GM12878 (cell line): ENCODE measurements around the gene ADGRD1. TPM values are rescaled to one million over a fixed set of nuclear protein-coding genes. Genes with fewer than 3 reads are reported as not detected.

ENCODE experiments used
- ATAC-seq: fragments of 200-7000 bp; cut with Tn5 transposase; 3 replicates; pipeline ENCODE4 v1.9.1; 2020; ENCODE audit warnings: mild to moderate bottlenecking, moderate library complexity
- BruUV-seq: library from RNA; stranded (reverse); fragments of 400-500 nt; replicated peaks from 2 replicates; lab custom pipeline; 2021; lab: Mats Ljungman, UMichigan
- CTCF ChIA-PET: fragments of 300-600 bp; sonication (Branson Sonifier 250); formaldehyde crosslinking; extraction: SDS; loops from one replicate; lab custom pipeline; 2021; ENCODE audit warnings: inconsistent platforms; lab: Yijun Ruan, JAX
- POLR2A ChIA-PET: fragments of 350-600 bp; formaldehyde crosslinking; extraction: SDS; loops from one replicate; lab custom pipeline; 2021; ENCODE audit warnings: inconsistent platforms; lab: Charles Lee
- RAD21 ChIA-PET: fragments of 300-600 bp; sonication (Branson Sonifier 250); formaldehyde crosslinking; loops from one replicate; lab custom pipeline; 2023; ENCODE audit warnings: antibody characterized with exemption; ENCODE audit not compliant: unreplicated experiment; lab: Charles Lee
- SMC1A ChIA-PET: fragments of 300-600 bp; sonication (Branson Sonifier 250); formaldehyde crosslinking; loops from one replicate; lab custom pipeline; 2023; ENCODE audit not compliant: unreplicated experiment, uncharacterized antibody; lab: Charles Lee
- DNase-seq: peaks from one replicate; pipeline ENCODE4 v3.0.0-alpha.2; 2011; ENCODE audit warnings: low read depth, low spot score
- FAIRE-seq: peaks from 3 replicates; lab custom pipeline; 2011; peaks lifted over from hg19 to GRCh38; lab: Jason Lieb, UNC
- H2AFZ ChIP-seq: 2 replicates; pipeline ENCODE4 v1.6.0; 2011; ENCODE audit warnings: low read depth, low read length, control low read depth; ENCODE audit not compliant: control insufficient read depth
- H3K27ac ChIP-seq: 2 replicates; pipeline ENCODE4 v1.5.1; 2011; ENCODE audit warnings: control low read depth; ENCODE audit not compliant: control insufficient read depth, insufficient read depth
- H3K27me3 ChIP-seq, 2 experiments: replicated peaks in 1 of 2; 2 replicates each; pipeline versions ENCODE4 v1.6.0 to v1.6.1; 2011; ENCODE audit warnings: low read length in 1 of 2; ENCODE audit not compliant: control insufficient read depth in 2 of 2, insufficient read depth in 2 of 2
- H3K36me3 ChIP-seq, 2 experiments: 2 replicates each; pipeline ENCODE4 v1.5.1; 2011; ENCODE audit warnings: low read length in 1 of 2; ENCODE audit not compliant: control insufficient read depth in 2 of 2, insufficient read depth in 2 of 2
- H3K4me1 ChIP-seq: 2 replicates; pipeline ENCODE4 v1.6.1; 2011; ENCODE audit warnings: mild to moderate bottlenecking, low read length, moderate library complexity, mixed read lengths; ENCODE audit not compliant: control insufficient read depth, insufficient read depth
- H3K4me2 ChIP-seq: 2 replicates; pipeline ENCODE4 v1.6.0; 2011; ENCODE audit warnings: control low read depth; ENCODE audit not compliant: control insufficient read depth, insufficient read depth
- H3K4me3 ChIP-seq: fragments of 200-600 bp; sonication (generic); 2 replicates; pipeline ENCODE4 v1.5.1; 2016
- H3K79me2 ChIP-seq: 2 replicates; pipeline ENCODE4 v1.6.0; 2011; ENCODE audit warnings: low read length; ENCODE audit not compliant: control insufficient read depth, insufficient read depth
- H3K9ac ChIP-seq: 2 replicates; pipeline ENCODE4 v1.8.0; 2011; ENCODE audit warnings: low read length, control low read depth, mixed read lengths; ENCODE audit not compliant: control insufficient read depth, insufficient read depth
- H3K9me3 ChIP-seq: replicated peaks from 3 replicates; pipeline ENCODE4 v1.5.1; 2011; ENCODE audit warnings: mild to moderate bottlenecking, low read length; ENCODE audit not compliant: control insufficient read depth, insufficient read depth
- H4K20me1 ChIP-seq: 2 replicates; pipeline ENCODE4 v1.6.0; 2011; ENCODE audit not compliant: control insufficient read depth, insufficient read depth
- ESRRA ChIP-seq: IDR thresholded peaks from 2 replicates; pipeline ENCODE4 v1.6.1; 2012; ENCODE audit warnings: mild to moderate bottlenecking, low read length, improper control_type of control experiment
- HCFC1 ChIP-seq: fragments of 150-350 bp; IDR thresholded peaks from 2 replicates; pipeline ENCODE4 v1.6.1; 2014; ENCODE audit warnings: low read length
- NFXL1 ChIP-seq: fragments of 450-650 bp; IDR thresholded peaks from 2 replicates; pipeline ENCODE4 v1.6.1; 2017; ENCODE audit warnings: antibody characterized with exemption, mild to moderate bottlenecking, borderline replicate concordance
- RELA ChIP-seq: fragments of 450-650 bp; IDR thresholded peaks from 2 replicates; pipeline ENCODE4 v1.8.0; 2014; ENCODE audit warnings: borderline replicate concordance; ENCODE audit not compliant: partially characterized antibody
- YY1 ChIP-seq: IDR thresholded peaks from 2 replicates; pipeline ENCODE4 v1.6.1; 2011; ENCODE audit warnings: low read depth, mild to moderate bottlenecking, low read length
- ZNF24 ChIP-seq: fragments of 450-650 bp; IDR thresholded peaks from 2 replicates; pipeline ENCODE4 v1.6.1; 2017; ENCODE audit warnings: antibody characterized with exemption, mild to moderate bottlenecking
- ZSCAN29 ChIP-seq: fragments of 450-650 bp; IDR thresholded peaks from 2 replicates; pipeline ENCODE4 v1.6.1; 2017; ENCODE audit warnings: mild to moderate bottlenecking, moderate library complexity
- WGBS: methylation state at CpG from one replicate; pipeline ENCODE4 v1.1.6; 2016; ENCODE audit warnings: low lambda C conversion rate; ENCODE audit not compliant: insufficient replicate concordance, insufficient coverage; ENCODE audit errors: missing lambda C conversion rate; 5-methylcytosine and 5-hydroxymethylcytosine counted together
- in situ Hi-C: fragments of 300-500 bp; cut with MboI; formaldehyde crosslinking; loops from 9 replicates; pipeline ENCODE4 v1.14.3; 2018; ENCODE audit warnings: mixed read lengths
- intact Hi-C: fragments of 100-400 bp; cut with micrococcal nuclease; formaldehyde crosslinking; loops from one replicate; pipeline ENCODE4 v1.14.2; 2022; ENCODE audit not compliant: unreplicated experiment
- polyA plus RNA-seq, 11 experiments: library from polyadenylated mRNA; depleted of rRNA in 4 of 11; unstranded in 6 of 11; stranded (reverse) in 5 of 11; fragments of >200 nt; fragmentation: Nextera tagmentation in 4 of 11; fragmentation: Illumina TruSeq in 1 of 11; extraction: Ambion mirVana in 4 of 11; extraction: Trizol in 1 of 11; gene quantifications; 1 replicate in 1 of 11; 2 replicates in 10 of 11; pipeline versions ENCODE4 v1.2.1 to v1.2.3, GENCODE V29; 2011 to 2016; ENCODE audit warnings: inconsistent platforms in 2 of 11, missing spikeins in 2 of 11, low read depth in 1 of 11
- total RNA-seq, 4 experiments: library from RNA; depleted of rRNA in 3 of 4; stranded (reverse); fragments of >200 nt in 3 of 4; fragmentation: Illumina TruSeq in 1 of 4; extraction: Trizol in 1 of 4; gene quantifications; 2 replicates each; pipeline versions ENCODE4 v1.2.1 to v1.2.3, GENCODE V29; 2013 to 2021
- TF ChIP-seq, protein P1 (sequence below): IDR thresholded peaks from 2 replicates; pipeline ENCODE4 v1.6.1; 2012; ENCODE audit warnings: improper control_type of control experiment, low read depth, low read length; ENCODE audit not compliant: insufficient replicate concordance

Gene ADGRD1
- total and polyA plus RNA-seq, 10 of the 15 experiments (the other 5 are each of a cell fraction or from before 2014, with no cell fraction given) = 0.15 to 12.7 (median 1.2) TPM

DNA sequence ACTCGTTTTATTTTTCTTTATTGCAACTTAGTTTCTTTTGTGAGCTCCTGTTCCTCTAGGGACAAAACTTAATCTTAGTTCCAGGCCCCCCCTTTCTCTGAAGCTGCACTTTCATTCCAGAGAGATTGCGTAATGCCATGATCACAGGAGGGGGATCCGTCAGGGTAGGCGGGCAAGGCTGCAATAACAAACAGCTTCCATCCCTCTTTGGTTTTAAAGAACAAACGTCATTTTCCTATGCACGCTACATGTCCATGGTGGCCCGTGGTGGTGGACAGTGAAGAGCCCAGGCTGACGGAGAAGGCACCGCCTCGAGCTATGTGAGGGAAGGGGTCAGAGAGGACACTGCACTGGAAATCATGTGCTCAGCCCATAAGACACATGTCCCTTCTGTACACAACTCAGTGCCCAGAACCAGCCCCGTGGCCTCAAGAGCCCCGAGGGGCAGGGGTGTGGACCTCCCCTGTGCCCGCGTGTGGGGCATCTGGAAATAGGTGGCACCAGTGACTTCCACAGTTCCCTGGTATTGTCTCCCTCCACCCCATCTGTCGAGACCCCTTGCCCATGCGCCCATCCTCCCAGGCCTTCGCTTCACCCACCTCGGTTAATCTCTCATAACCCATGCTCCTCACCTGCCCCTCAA lies 161.4 kb downstream of the ADGRD1 start:
- Histone ChIP-seq H3K27ac (no peak overlapping the region), H3K4me1 (no peaks in the 10 kb centered on the region), H3K27me3 (no peaks in the 10 kb centered on the region), H3K9me3 (no peaks in the 10 kb centered on the region), H3K36me3 (no peaks in the 10 kb centered on the region), H2AFZ (no peak overlapping the region), H4K20me1 (no peaks in the 10 kb centered on the region), H3K4me2 (no peak overlapping the region), H3K9ac (no peak overlapping the region), H3K4me3 (no peak overlapping the region), H3K79me2 (no peaks in the 10 kb centered on the region)
- ChIA-PET RAD21 (interaction anchor here (0.5 to 2.9 kb wide), 2 partner anchors 8 to 11 kb away, joined by 4 to 16 read pairs; no protein-coding TSS in a partner anchor), SMC1A (interaction anchor here (0.9 to 6.1 kb wide), 5 partner anchors 10 to 123 kb away, joined by 3 to 37 read pairs (median 4); no protein-coding TSS in a partner anchor), POLR2A (no interaction called here), CTCF (interaction anchor here (1.8 to 7.7 kb wide), 4 partner anchors 10 to 18 kb away, joined by 5 to 80 read pairs (median 25); no protein-coding TSS in a partner anchor)
- no peak for ATAC-seq
- no peak for DNase-seq
- no peak for FAIRE-seq
- WGBS = 78% methylated on average over 18 of the region's 18 CpGs
- intact Hi-C loops (no loop called here), in situ Hi-C loops (no loop called here)
- BruUV-seq = no TSS peak
- TF ChIP-seq ZNF24 (no peak), HCFC1 (no peak), YY1 (no peak), RELA (no peak), ZSCAN29 (no peak), ESRRA (no peak), NFXL1 (no peak)
- TF ChIP-seq, protein P1, sequence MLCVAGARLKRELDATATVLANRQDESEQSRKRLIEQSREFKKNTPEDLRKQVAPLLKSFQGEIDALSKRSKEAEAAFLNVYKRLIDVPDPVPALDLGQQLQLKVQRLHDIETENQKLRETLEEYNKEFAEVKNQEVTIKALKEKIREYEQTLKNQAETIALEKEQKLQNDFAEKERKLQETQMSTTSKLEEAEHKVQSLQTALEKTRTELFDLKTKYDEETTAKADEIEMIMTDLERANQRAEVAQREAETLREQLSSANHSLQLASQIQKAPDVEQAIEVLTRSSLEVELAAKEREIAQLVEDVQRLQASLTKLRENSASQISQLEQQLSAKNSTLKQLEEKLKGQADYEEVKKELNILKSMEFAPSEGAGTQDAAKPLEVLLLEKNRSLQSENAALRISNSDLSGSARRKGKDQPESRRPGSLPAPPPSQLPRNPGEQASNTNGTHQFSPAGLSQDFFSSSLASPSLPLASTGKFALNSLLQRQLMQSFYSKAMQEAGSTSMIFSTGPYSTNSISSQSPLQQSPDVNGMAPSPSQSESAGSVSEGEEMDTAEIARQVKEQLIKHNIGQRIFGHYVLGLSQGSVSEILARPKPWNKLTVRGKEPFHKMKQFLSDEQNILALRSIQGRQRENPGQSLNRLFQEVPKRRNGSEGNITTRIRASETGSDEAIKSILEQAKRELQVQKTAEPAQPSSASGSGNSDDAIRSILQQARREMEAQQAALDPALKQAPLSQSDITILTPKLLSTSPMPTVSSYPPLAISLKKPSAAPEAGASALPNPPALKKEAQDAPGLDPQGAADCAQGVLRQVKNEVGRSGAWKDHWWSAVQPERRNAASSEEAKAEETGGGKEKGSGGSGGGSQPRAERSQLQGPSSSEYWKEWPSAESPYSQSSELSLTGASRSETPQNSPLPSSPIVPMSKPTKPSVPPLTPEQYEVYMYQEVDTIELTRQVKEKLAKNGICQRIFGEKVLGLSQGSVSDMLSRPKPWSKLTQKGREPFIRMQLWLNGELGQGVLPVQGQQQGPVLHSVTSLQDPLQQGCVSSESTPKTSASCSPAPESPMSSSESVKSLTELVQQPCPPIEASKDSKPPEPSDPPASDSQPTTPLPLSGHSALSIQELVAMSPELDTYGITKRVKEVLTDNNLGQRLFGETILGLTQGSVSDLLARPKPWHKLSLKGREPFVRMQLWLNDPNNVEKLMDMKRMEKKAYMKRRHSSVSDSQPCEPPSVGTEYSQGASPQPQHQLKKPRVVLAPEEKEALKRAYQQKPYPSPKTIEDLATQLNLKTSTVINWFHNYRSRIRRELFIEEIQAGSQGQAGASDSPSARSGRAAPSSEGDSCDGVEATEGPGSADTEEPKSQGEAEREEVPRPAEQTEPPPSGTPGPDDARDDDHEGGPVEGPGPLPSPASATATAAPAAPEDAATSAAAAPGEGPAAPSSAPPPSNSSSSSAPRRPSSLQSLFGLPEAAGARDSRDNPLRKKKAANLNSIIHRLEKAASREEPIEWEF = no peak
